Hepatocyte (in vitro differentiated cells): ENCODE results near the gene SYNDIG1.

Source experiments
- EZH2 ChIP-seq: fragments of 200-600 bp; sonication (generic); IDR thresholded peaks from 2 replicates; pipeline ENCODE4 v1.6.1; 2016; ENCODE audit warnings: antibody characterized with exemption, mild to moderate bottlenecking, borderline replicate concordance
- EZH2phosphoT487 ChIP-seq: fragments of 200-600 bp; sonication (generic); IDR thresholded peaks from one replicate; pipeline ENCODE4 v1.6.1; 2018; ENCODE audit warnings: antibody characterized with exemption, mild to moderate bottlenecking, low read depth, moderate library complexity; ENCODE audit not compliant: unreplicated experiment, severe bottlenecking
- TF ChIP-seq, protein P1 (sequence below): fragments of 200-600 bp; sonication (generic); IDR thresholded peaks from 2 replicates; pipeline ENCODE4 v1.5.1; 2016; ENCODE audit warnings: antibody characterized with exemption, mild to moderate bottlenecking; ENCODE audit not compliant: poor library complexity

DNA sequence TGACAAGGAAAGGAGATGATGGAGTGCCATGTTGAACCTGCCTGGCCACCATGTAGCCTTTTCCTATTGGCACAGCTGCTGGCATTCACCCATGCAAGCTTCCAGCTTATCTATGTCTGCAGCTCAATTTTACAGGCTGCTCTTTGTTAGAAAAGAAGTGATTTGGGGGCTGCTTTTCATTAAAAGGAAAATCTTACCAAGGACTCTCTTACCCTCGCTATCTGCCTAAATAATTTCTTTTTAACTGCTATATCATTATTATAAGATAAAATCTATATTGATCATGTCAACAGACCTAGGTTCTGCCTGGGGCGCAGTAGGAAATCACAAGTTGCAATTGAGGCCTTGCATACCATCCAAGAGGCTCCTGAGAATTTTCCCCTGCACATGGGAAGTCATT is 167.2 kb downstream of the SYNDIG1 start:
- TF ChIP-seq, protein P1, sequence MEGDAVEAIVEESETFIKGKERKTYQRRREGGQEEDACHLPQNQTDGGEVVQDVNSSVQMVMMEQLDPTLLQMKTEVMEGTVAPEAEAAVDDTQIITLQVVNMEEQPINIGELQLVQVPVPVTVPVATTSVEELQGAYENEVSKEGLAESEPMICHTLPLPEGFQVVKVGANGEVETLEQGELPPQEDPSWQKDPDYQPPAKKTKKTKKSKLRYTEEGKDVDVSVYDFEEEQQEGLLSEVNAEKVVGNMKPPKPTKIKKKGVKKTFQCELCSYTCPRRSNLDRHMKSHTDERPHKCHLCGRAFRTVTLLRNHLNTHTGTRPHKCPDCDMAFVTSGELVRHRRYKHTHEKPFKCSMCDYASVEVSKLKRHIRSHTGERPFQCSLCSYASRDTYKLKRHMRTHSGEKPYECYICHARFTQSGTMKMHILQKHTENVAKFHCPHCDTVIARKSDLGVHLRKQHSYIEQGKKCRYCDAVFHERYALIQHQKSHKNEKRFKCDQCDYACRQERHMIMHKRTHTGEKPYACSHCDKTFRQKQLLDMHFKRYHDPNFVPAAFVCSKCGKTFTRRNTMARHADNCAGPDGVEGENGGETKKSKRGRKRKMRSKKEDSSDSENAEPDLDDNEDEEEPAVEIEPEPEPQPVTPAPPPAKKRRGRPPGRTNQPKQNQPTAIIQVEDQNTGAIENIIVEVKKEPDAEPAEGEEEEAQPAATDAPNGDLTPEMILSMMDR: no peak
- no peak for TF ChIP-seq EZH2phosphoT487
- TF ChIP-seq EZH2: no peak
